ENCODE results near the gene LRRC75A.

DNA sequence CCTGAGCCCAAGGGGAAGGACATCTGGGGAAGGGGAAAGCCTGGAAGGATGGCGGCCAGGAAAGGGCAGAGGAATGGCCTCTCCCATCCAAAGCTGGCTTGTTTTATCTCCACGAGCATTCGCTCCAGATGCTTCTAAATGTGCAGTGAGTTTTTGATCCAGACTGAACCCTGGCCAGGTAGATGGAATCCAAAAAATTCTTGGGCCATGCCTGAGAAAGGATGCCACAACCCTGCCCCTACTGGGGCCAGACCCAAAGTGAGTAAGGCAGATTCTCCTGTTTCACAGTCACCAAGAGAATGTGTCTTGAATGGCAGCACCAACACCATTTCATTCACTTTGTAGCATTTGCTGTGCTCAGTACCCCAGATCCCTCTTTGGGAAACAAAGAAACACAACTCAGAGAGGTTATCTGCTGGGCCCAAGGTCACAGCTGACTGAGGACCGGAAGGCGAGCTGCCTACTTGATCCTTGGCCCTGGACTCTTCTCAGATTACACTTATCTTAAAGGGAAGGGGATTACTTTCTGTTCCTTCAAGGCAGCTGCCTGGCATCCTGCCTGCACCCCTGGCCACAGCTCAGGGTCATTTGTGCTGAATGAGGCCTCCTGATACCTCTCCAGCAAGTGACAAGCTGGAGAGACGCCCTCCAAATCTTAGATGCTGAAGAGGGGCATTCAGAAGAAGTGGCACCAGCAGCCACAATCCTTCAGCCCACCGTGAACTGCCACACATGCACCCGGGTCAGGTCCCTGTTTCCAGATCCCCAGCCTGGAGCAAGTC lies 3.6 kb downstream of the LRRC75A start:
- no peak for TF ChIP-seq POLR2A (IDR thresholded peaks at IDR 0.05; ENCODE audit: low read length)
- TF ChIP-seq GATA1 (IDR thresholded peaks at IDR 0.05; ENCODE audit: low read depth, low read length), result no peak

All from erythroblast (primary cell).